Mesenchymal stem cell (in vitro differentiated cells and primary cell): ENCODE results near the gene CDON.
A peak's percentile ranks its signal among the peaks of the same experiment; 100 is the strongest.

Source experiments
- DNase-seq: peaks from one replicate; pipeline ENCODE4 v3.0.0-alpha.2; 2013
- H2AFZ ChIP-seq: one replicate; pipeline ENCODE4 v1.6.1; 2013; ENCODE audit warnings: low read depth, mild to moderate bottlenecking, control low read depth, inconsistent platforms, low read length, moderate library complexity
- H2AK5ac ChIP-seq: 2 replicates; pipeline ENCODE4 v1.6.1; 2013; ENCODE audit warnings: low read length, moderate library complexity, mild to moderate bottlenecking, inconsistent platforms; ENCODE audit not compliant: severe bottlenecking
- H2BK120ac ChIP-seq: one replicate; pipeline ENCODE4 v1.6.1; 2013; ENCODE audit warnings: low read depth, mild to moderate bottlenecking, inconsistent platforms, low read length, moderate library complexity
- H2BK12ac ChIP-seq, 2 experiments: one replicate each; pipeline ENCODE4 v1.6.1; 2013; ENCODE audit warnings: inconsistent platforms in 2 of 2, low read length in 2 of 2, mild to moderate bottlenecking in 2 of 2, moderate library complexity in 2 of 2, control low read depth in 1 of 2
- H2BK15ac ChIP-seq: one replicate; pipeline ENCODE4 v1.6.1; 2013; ENCODE audit warnings: mild to moderate bottlenecking, low read depth, inconsistent platforms; ENCODE audit not compliant: poor library complexity, severe bottlenecking
- H2BK5ac ChIP-seq: 2 replicates; pipeline ENCODE4 v1.6.1; 2013; ENCODE audit warnings: low read depth, mild to moderate bottlenecking, low read length, control low read depth, inconsistent platforms; ENCODE audit not compliant: poor library complexity, severe bottlenecking
- H3K14ac ChIP-seq, 2 experiments: one replicate each; pipeline ENCODE4 v1.6.1; 2013; ENCODE audit warnings: inconsistent platforms in 2 of 2, low read length in 2 of 2, control low read depth in 1 of 2, mild to moderate bottlenecking in 1 of 2, moderate library complexity in 1 of 2
- H3K18ac ChIP-seq, 2 experiments: one replicate each; pipeline ENCODE4 v1.6.1; 2013; ENCODE audit warnings: inconsistent platforms in 2 of 2, low read length in 2 of 2, control low read depth in 1 of 2, low read depth in 1 of 2, mild to moderate bottlenecking in 1 of 2
- H3K23ac ChIP-seq, 2 experiments: one replicate each; pipeline ENCODE4 v1.6.1; 2013; ENCODE audit warnings: inconsistent platforms in 2 of 2, low read length in 2 of 2, mild to moderate bottlenecking in 2 of 2, moderate library complexity in 2 of 2, control low read depth in 1 of 2
- H3K27ac ChIP-seq: 2 replicates; pipeline ENCODE4 v1.5.1; 2013; ENCODE audit warnings: mild to moderate bottlenecking, moderate library complexity, low read length, control low read depth, inconsistent platforms; ENCODE audit not compliant: poor library complexity, severe bottlenecking
- H3K27me3 ChIP-seq, 2 experiments: 2 replicates each; pipeline versions ENCODE4 v1.6.1 to v1.7.0; 2013; ENCODE audit warnings: low read length in 2 of 2, mild to moderate bottlenecking in 2 of 2, moderate library complexity in 2 of 2, control low read depth in 1 of 2, inconsistent platforms in 1 of 2; ENCODE audit not compliant: control insufficient read depth in 1 of 2, insufficient read depth in 1 of 2
- H3K36me3 ChIP-seq, 2 experiments: 2 replicates each; pipeline versions ENCODE4 v1.6.1 to v1.7.0; 2013; ENCODE audit warnings: low read length in 2 of 2, control low read depth in 1 of 2, inconsistent platforms in 1 of 2, low read depth in 1 of 2, mild to moderate bottlenecking in 1 of 2; ENCODE audit not compliant: insufficient read depth in 2 of 2, control insufficient read depth in 1 of 2
- H3K4ac ChIP-seq, 2 experiments: one replicate each; pipeline ENCODE4 v1.6.1; 2013; ENCODE audit warnings: inconsistent platforms in 2 of 2, low read length in 2 of 2, mild to moderate bottlenecking in 2 of 2, moderate library complexity in 2 of 2, control low read depth in 1 of 2, low read depth in 1 of 2
- H3K4me1 ChIP-seq: 2 replicates; pipeline ENCODE4 v1.6.1; 2013; ENCODE audit warnings: low read depth, low read length, control low read depth; ENCODE audit not compliant: control insufficient read depth, insufficient read depth
- H3K4me2 ChIP-seq: 2 replicates; pipeline ENCODE4 v1.6.1; 2013; ENCODE audit warnings: low read length, mild to moderate bottlenecking, inconsistent platforms; ENCODE audit not compliant: poor library complexity, severe bottlenecking
- H3K4me3 ChIP-seq, 2 experiments: 2 replicates each; pipeline versions ENCODE4 v1.5.1 to v1.7.0; 2013; ENCODE audit warnings: low read length in 2 of 2, mild to moderate bottlenecking in 2 of 2, control low read depth in 1 of 2, low read depth in 1 of 2; ENCODE audit not compliant: insufficient read depth in 1 of 2
- H3K79me1 ChIP-seq: replicated peaks from 2 replicates; pipeline ENCODE4 v1.6.1; 2013; ENCODE audit warnings: mild to moderate bottlenecking, control low read depth, low read length, inconsistent platforms; ENCODE audit not compliant: poor library complexity, severe bottlenecking
- H3K9ac ChIP-seq: 2 replicates; pipeline ENCODE4 v1.7.0; 2013; ENCODE audit warnings: mild to moderate bottlenecking, low read length, moderate library complexity
- H3K9me3 ChIP-seq: 2 replicates; pipeline ENCODE4 v1.7.0; 2013; ENCODE audit warnings: mild to moderate bottlenecking, low read length; ENCODE audit not compliant: control insufficient read depth
- H4K8ac ChIP-seq: one replicate; pipeline ENCODE4 v1.6.1; 2013; ENCODE audit warnings: inconsistent platforms, mild to moderate bottlenecking, low read length, moderate library complexity
- H4K91ac ChIP-seq: one replicate; pipeline ENCODE4 v1.6.1; 2013; ENCODE audit warnings: mild to moderate bottlenecking, low read length, inconsistent platforms
- WGBS: methylation state at CpG from one replicate; pipeline ENCODE4 v1.1.7; 2013; ENCODE audit warnings: mixed read lengths; 5-methylcytosine and 5-hydroxymethylcytosine counted together

Gene CDON

GRCh38 chr11:125955856-125956255 is 106.8 kb downstream of the CDON start:
- WGBS, result no CpG with 5 or more reads among the region's 2 CpGs

DNA sequence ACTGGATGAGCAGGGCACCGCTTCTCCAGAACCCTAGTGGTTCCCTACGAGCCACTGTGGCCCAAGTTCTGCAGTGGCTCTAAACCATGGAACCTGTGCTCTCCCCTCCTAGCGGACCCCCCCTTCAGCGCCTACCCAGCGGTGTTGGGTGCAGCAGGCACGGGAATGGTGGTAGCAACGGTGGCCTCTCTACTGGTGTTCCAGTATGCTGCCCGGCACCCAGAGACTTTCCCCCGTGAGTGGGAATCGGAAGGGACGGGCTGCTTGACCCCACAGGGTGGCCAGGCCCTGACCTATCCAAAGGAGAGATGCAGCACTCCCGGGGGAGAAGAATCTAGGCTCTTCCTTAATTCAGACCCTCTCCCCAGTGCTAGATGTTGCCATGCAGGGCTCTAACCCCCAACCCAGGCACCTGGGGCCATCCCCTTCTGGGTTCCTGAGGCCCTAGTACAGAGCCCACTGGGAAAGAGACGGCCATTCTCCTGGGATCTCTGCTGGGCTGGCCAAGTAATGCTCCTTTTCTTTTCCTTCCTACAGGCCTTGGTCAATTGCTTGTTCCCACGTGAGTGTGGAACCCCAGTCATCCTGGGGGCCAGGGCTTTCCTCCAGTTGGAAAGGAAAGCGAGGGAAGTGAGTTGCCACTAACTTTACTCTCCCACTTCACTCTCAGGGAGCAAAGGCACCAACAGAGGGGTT is 107.6 kb downstream of the CDON start:
- Histone ChIP-seq H2BK12ac (no peak overlapping the region), H3K4ac (no peak overlapping the region), H3K27me3 (peaks cover 0 to 7% of the 10 kb centered on the region in 2 experiments), H3K27ac (no peak overlapping the region), H4K91ac (no peak overlapping the region), H3K9ac (no peak overlapping the region), H2BK5ac (no peak overlapping the region), H3K4me1 (peaks cover 1% of the 10 kb centered on the region), H3K79me1 (no peaks in the 10 kb centered on the region), H3K4me3 (no peak overlapping the region), H4K8ac (no peak overlapping the region), H3K23ac (no peak overlapping the region), H3K36me3 (peaks cover 0 to 64% of the 10 kb centered on the region in 2 experiments), H2BK15ac (no peak overlapping the region), H2BK120ac (no peak overlapping the region), H3K14ac (no peak overlapping the region), H3K4me2 (no peak overlapping the region), H3K18ac (no peak overlapping the region), H2AFZ (no peak overlapping the region), H2AK5ac (no peak overlapping the region), H3K9me3 (no peaks in the 10 kb centered on the region)
- 87% methylated on average over 14 of the region's 15 CpGs for WGBS
- no peak for DNase-seq

More at GRCh38 chr11:125955856-125956255, 106.8 kb downstream of the CDON start:
- no peak overlapping the region for H2BK15ac ChIP-seq
- no peak overlapping the region for H3K4me3 ChIP-seq
- no peaks in the 10 kb centered on the region for H3K79me1 ChIP-seq
- H3K9me3 ChIP-seq, result no peaks in the 10 kb centered on the region
- H3K4ac ChIP-seq, result no peak overlapping the region
- no peak overlapping the region for H3K27ac ChIP-seq
- H3K18ac ChIP-seq, result no peak overlapping the region
- no peak overlapping the region for H4K91ac ChIP-seq
- peaks cover 0 to 7% of the 10 kb centered on the region in 2 experiments for H3K27me3 ChIP-seq
- H2BK5ac ChIP-seq, result no peak overlapping the region
- no peak overlapping the region for H3K23ac ChIP-seq
- peaks cover 1% of the 10 kb centered on the region for H3K4me1 ChIP-seq
- no peak for DNase-seq
- H3K4me2 ChIP-seq, result no peak overlapping the region
- H2AK5ac ChIP-seq, result no peak overlapping the region
- no peak overlapping the region for H3K14ac ChIP-seq
- H4K8ac ChIP-seq, result no peak overlapping the region
- no peak overlapping the region for H2AFZ ChIP-seq
- no peak overlapping the region for H2BK12ac ChIP-seq
- H3K36me3 ChIP-seq, result peaks cover 0 to 71% of the 10 kb centered on the region in 2 experiments
- H3K9ac ChIP-seq, result peak overlapping the region; percentile 88
- no peak overlapping the region for H2BK120ac ChIP-seq

DNA sequence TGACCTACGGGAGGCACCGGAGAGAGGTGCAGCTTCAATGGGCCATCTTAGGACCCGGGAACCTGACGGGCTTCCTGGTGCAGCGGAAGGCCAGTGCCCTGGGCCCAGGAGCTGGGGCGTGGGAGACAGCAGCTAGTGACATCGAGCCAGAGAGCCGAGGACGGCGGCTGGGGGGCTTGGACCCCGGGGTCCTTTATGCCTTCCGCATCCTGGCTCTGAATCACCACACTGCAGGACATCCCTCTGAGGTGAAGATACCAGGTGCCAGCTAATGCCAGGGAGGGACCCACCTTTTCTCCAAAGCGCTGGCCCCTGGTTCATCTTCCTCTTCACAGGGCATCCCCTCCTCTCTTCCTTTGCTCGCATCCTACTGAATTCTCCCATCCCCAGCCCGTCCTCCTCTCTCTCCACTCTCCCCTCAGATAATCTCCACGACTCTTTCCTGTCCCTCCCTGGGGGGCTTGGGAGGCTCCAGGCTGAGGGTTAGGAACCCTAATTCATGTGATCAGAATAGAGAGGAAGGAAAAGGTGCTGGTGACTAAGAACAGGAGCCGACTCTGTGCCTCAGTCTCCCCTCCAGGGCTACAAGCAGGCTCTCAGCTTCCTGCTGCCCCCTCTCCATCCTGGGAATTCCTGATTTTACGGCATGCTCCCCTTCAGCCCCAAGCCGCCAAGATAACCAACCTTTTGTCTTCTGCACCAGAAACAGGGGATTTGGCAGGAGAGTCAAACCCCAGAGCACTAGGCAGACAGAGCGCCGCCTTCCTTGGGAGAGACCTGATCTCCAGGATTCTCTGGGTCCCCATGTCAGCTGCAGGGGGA is 108.3 kb downstream of the CDON start:
- Histone ChIP-seq H3K4me1 (peaks cover 1% of the 10 kb centered on the region), H3K4ac (no peak overlapping the region), H4K8ac (no peak overlapping the region), H2BK15ac (no peak overlapping the region), H4K91ac (no peak overlapping the region), H3K4me2 (no peak overlapping the region), H3K79me1 (no peaks in the 10 kb centered on the region), H2AFZ (no peak overlapping the region), H3K9ac (no peak overlapping the region), H3K27me3 (peaks cover 0 to 7% of the 10 kb centered on the region in 2 experiments), H3K4me3 (no peak overlapping the region), H3K36me3 (peaks cover 0 to 56% of the 10 kb centered on the region in 2 experiments), H3K9me3 (no peaks in the 10 kb centered on the region), H3K14ac (no peak overlapping the region), H2BK120ac (no peak overlapping the region), H2AK5ac (no peak overlapping the region), H3K18ac (no peak overlapping the region), H3K27ac (no peak overlapping the region), H2BK5ac (no peak overlapping the region), H3K23ac (no peak overlapping the region), H2BK12ac (no peak overlapping the region)
- WGBS, result 94% methylated on average over 18 of the region's 21 CpGs
- no peak for DNase-seq

DNA sequence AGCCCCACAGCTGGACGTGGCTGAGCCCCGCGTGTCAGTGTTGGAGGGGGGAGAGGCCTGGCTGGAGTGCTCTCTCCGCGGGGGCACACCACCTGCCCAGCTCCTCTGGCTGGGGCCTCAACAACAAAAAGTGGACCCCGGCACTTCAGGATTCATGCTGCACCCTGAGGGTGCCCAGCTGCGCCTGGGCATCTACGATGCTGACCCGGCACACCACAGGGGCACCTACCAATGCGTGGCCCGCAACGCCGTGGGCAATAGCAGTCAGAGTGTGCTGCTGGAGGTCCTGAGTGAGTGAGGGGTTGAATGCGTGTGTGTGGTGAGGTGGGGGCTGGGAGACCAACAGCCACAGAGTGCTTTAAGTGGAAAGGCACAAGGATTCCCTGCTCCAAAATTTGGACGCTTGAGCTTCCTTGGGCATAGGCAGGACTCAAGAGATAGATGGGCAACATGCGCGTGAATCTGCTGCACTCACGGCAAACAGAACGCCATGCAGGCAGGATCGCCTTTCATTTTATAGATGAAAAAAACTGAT is 109.2 kb downstream of the CDON start:
- Histone ChIP-seq H4K8ac (no peak overlapping the region), H3K23ac (no peak overlapping the region), H2BK120ac (no peak overlapping the region), H2BK5ac (no peak overlapping the region), H2AFZ (no peak overlapping the region), H3K4me3 (no peak overlapping the region), H2BK12ac (no peak overlapping the region), H3K4ac (no peak overlapping the region), H4K91ac (no peak overlapping the region), H3K9ac (no peak overlapping the region), H2AK5ac (no peak overlapping the region), H3K27me3 (peaks cover 0 to 7% of the 10 kb centered on the region in 2 experiments), H3K79me1 (no peaks in the 10 kb centered on the region), H2BK15ac (no peak overlapping the region), H3K27ac (no peak overlapping the region), H3K18ac (no peak overlapping the region), H3K36me3 (peaks cover 0 to 48% of the 10 kb centered on the region in 2 experiments), H3K4me1 (peaks cover 1% of the 10 kb centered on the region), H3K14ac (no peak overlapping the region), H3K4me2 (no peak overlapping the region), H3K9me3 (no peaks in the 10 kb centered on the region)
- 94% methylated on average over 20 of the region's 20 CpGs for WGBS
- DNase-seq, result no peak
